GM12878 (cell line): ENCODE measurements around the gene RNU6-9. TPM values are rescaled to one million over a fixed set of nuclear protein-coding genes. Genes with fewer than 3 reads are reported as not detected.

Experiments used
- POLR2A ChIP-seq: IDR thresholded peaks from 2 replicates; pipeline ENCODE4 v1.6.1; 2011; ENCODE audit warnings: low read depth, mild to moderate bottlenecking, low read length
- WRNIP1 ChIP-seq: IDR thresholded peaks from 2 replicates; pipeline ENCODE4 v1.6.1; 2011; ENCODE audit warnings: low read depth, low read length, improper control_type of control experiment, borderline replicate concordance
- YBX1 ChIP-seq: fragments of 450-650 bp; IDR thresholded peaks from 2 replicates; pipeline ENCODE4 v1.6.1; 2016; ENCODE audit warnings: antibody characterized with exemption
- YY1 ChIP-seq: IDR thresholded peaks from 2 replicates; pipeline ENCODE4 v1.6.1; 2011; ENCODE audit warnings: low read depth, mild to moderate bottlenecking, low read length
- ZNF217 ChIP-seq: fragments of 450-650 bp; IDR thresholded peaks from 2 replicates; pipeline ENCODE4 v1.6.1; 2017; ENCODE audit warnings: antibody characterized with exemption, mild to moderate bottlenecking
- polyA plus RNA-seq, 11 experiments: library from polyadenylated mRNA; depleted of rRNA in 4 of 11; unstranded in 6 of 11; stranded (reverse) in 5 of 11; fragments of >200 nt; fragmentation: Nextera tagmentation in 4 of 11; fragmentation: Illumina TruSeq in 1 of 11; extraction: Ambion mirVana in 4 of 11; extraction: Trizol in 1 of 11; gene quantifications; 1 replicate in 1 of 11; 2 replicates in 10 of 11; pipeline versions ENCODE4 v1.2.1 to v1.2.3, GENCODE V29; 2011 to 2016; ENCODE audit warnings: inconsistent platforms in 2 of 11, missing spikeins in 2 of 11, low read depth in 1 of 11
- total RNA-seq, 4 experiments: library from RNA; depleted of rRNA in 3 of 4; stranded (reverse); fragments of >200 nt in 3 of 4; fragmentation: Illumina TruSeq in 1 of 4; extraction: Trizol in 1 of 4; gene quantifications; 2 replicates each; pipeline versions ENCODE4 v1.2.1 to v1.2.3, GENCODE V29; 2013 to 2021
- TF ChIP-seq, protein P1 (sequence below): fragments of 450-650 bp; formaldehyde crosslinking; IDR thresholded peaks from 2 replicates; pipeline ENCODE4 v1.4.0; 2022; ENCODE audit warnings: mild to moderate bottlenecking, moderate library complexity
- TF ChIP-seq, protein P2 (sequence below): fragments of 450-650 bp; conservative IDR thresholded peaks from 2 replicates; pipeline ENCODE4 v1.6.1; 2017; ENCODE audit warnings: mild to moderate bottlenecking, moderate library complexity

The RNU6-9 gene
- total and polyA plus RNA-seq, 10 of the 15 experiments (the other 5 are each of a cell fraction or from before 2014, with no cell fraction given), result not detected

DNA sequence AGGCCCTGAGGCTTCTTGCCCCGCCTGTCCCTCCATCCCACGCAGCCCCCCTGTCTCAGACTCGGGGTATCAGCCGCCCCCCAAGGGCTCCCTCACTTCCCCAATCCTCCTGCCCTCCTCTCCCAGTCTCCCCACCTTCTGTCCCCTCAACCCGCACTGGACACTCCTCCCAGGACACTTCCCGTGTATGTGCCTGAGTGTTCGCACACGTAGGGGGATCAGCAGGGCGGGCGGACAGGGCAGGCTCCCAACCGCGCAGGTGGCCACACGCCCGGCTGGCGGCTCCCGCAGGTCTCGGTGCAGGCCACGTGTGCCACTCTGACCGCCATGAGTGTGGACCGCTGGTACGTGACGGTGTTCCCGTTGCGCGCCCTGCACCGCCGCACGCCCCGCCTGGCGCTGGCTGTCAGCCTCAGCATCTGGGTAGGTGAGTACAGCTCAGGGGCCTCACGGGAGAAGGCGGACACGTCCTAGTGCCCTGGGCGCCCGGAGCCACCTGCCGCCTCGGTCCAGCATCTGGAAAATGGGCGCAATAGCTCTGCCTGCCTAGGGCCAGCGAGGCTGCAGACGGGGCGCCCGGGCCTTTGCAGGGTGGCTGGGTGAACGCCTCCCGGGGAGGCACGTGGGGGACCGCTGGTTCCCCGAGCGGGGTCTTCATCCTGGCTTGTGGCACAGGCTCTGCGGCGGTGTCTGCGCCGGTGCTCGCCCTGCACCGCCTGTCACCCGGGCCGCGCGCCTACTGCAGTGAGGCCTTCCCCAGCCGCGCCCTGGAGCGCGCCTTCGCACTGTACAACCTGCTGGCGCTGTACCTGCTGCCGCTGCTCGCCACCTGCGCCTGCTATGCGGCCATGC, 26.1 kb downstream of the RNU6-9 start (continued):
- TF ChIP-seq, protein P1, sequence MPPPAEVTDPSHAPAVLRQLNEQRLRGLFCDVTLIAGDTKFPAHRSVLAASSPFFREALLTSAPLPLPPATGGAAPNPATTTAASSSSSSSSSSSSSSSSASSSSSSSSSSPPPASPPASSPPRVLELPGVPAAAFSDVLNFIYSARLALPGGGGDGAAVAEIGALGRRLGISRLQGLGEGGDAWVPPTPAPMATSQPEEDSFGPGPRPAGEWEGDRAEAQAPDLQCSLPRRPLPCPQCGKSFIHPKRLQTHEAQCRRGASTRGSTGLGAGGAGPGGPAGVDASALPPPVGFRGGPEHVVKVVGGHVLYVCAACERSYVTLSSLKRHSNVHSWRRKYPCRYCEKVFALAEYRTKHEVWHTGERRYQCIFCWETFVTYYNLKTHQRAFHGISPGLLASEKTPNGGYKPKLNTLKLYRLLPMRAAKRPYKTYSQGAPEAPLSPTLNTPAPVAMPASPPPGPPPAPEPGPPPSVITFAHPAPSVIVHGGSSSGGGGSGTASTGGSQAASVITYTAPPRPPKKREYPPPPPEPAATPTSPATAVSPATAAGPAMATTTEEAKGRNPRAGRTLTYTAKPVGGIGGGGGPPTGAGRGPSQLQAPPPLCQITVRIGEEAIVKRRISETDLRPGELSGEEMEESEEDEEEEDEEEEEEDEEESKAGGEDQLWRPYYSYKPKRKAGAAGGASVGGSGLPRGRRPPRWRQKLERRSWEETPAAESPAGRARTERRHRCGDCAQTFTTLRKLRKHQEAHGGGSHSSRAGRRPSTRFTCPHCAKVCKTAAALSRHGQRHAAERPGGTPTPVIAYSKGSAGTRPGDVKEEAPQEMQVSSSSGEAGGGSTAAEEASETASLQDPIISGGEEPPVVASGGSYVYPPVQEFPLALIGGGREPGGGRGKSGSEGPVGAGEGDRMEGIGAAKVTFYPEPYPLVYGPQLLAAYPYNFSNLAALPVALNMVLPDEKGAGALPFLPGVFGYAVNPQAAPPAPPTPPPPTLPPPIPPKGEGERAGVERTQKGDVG, result no peak
- TF ChIP-seq YBX1, result no peak
- TF ChIP-seq, protein P2, sequence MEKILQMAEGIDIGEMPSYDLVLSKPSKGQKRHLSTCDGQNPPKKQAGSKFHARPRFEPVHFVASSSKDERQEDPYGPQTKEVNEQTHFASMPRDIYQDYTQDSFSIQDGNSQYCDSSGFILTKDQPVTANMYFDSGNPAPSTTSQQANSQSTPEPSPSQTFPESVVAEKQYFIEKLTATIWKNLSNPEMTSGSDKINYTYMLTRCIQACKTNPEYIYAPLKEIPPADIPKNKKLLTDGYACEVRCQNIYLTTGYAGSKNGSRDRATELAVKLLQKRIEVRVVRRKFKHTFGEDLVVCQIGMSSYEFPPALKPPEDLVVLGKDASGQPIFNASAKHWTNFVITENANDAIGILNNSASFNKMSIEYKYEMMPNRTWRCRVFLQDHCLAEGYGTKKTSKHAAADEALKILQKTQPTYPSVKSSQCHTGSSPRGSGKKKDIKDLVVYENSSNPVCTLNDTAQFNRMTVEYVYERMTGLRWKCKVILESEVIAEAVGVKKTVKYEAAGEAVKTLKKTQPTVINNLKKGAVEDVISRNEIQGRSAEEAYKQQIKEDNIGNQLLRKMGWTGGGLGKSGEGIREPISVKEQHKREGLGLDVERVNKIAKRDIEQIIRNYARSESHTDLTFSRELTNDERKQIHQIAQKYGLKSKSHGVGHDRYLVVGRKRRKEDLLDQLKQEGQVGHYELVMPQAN, result peak; percentile 36; the same call in 1 of the 2 replicates
- no peak for TF ChIP-seq WRNIP1
- TF ChIP-seq ZNF217, result peak; percentile 69; the same call in 1 of the 2 replicates
- TF ChIP-seq YY1, result peak; percentile 20; the same call in 1 of the 2 replicates
- peak; percentile 44; the same call in 1 of the 2 replicates for TF ChIP-seq POLR2A
